ENCODE measurements around the gene ABCD1. TPM values are rescaled to one million over a fixed set of nuclear protein-coding genes. Genes with fewer than 3 reads are reported as not detected.
"Not testable (repeated sequence)": the region's sequence is repeated elsewhere in the genome, so short reads cannot be mapped to it uniquely, and the experiment has no call there.

ABCD1 gene
- total and polyA plus RNA-seq, 3 experiments from 2014 or later, result 3.4 to 4.1 (median 3.9) TPM

DNA sequence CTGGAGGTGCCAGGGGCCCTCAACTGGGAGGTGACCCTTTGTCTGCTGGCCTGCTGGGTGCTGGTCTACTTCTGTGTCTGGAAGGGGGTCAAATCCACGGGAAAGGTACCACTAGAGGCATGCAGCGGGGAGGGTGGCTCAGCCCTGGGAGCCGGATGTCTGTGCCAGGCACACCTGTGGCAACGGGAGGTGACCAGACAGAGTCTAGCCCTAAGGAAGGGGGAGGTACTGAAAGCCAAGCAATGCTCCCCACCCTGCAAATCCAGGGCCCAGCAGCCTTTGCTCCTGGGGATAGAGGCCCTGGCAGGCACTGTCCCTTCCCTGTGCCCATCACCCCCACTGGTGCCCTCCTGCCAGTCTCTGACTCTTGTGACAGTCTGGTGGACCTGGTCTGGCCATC, 32.7 kb upstream of the ABCD1 start:
- Histone ChIP-seq H3K9me3 (ENCODE audit: low read length) (no peaks in the 10 kb centered on the region), H3K36me3 (ENCODE audit: insufficient read depth, low read length) (no peaks in the 10 kb centered on the region), H3K27me3 (ENCODE audit: insufficient read depth, low read length, poor library complexity, severe bottlenecking) (no peaks in the 10 kb centered on the region), H3K27ac (ENCODE audit: low read depth, low read length) (no peak overlapping the region), H3K4me3 (ENCODE audit: low read length) (no peak overlapping the region), H3K4me1 (ENCODE audit: insufficient read depth, low read length) (no peaks in the 10 kb centered on the region)
- POLR2A ChIA-PET, result no interaction called here
- CTCF ChIA-PET, result no interaction called here
- H3K27ac Mint-ChIP-seq, result no peak overlapping the region
- DNase-seq, result no peak
- no peaks in the 10 kb centered on the region for H3K9me3 Mint-ChIP-seq
- H3K27me3 Mint-ChIP-seq, result peaks cover 0 to 3% of the 10 kb centered on the region in 2 donors
- H3K36me3 Mint-ChIP-seq, result peaks cover 0 to 13% (median 0%) of the 10 kb centered on the region in 3 donors
- H3K4me1 Mint-ChIP-seq, result no peaks in the 10 kb centered on the region
- no peak overlapping the region for H3K4me3 Mint-ChIP-seq

DNA sequence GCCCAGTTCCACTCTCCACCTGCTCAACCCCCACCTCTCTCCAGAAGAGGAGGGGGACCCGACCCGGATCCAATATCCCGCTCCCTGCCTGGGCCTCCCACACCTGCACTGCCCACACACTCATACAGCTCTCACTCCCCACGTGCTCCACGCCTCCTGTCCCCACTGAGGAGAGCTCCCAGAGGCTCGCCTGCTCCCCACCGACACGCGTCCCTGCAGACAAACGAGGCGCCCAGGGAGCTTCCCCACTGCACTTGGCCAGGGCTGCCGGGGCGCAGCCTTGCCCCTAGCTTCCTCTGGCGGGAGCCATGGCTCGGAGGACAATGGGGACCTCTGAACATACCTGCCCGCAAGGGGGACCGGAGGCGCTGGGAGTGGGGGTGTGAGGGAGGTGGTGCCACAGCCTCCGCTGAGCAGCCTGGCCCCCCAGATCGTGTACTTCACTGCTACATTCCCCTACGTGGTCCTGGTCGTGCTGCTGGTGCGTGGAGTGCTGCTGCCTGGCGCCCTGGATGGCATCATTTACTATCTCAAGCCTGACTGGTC, 32.0 kb upstream of the ABCD1 start:
- DNase-seq, result no peak
- Mint-ChIP-seq H3K4me3 (no peak overlapping the region), H3K36me3 (peaks cover 0 to 20% (median 0%) of the 10 kb centered on the region in 3 donors), H3K4me1 (no peaks in the 10 kb centered on the region), H3K27ac (peak overlapping the region in 1 of 8 donors; percentile 47), H3K9me3 (no peaks in the 10 kb centered on the region), H3K27me3 (peaks cover 0 to 4% of the 10 kb centered on the region in 2 donors)
- no peaks in the 10 kb centered on the region for H3K27me3 ChIP-seq (ENCODE audit: insufficient read depth, low read length, poor library complexity, severe bottlenecking)
- ChIA-PET POLR2A (no interaction called here), CTCF (no interaction called here)
- H3K4me1 ChIP-seq (ENCODE audit: insufficient read depth, low read length), result no peaks in the 10 kb centered on the region
- H3K36me3 ChIP-seq (ENCODE audit: insufficient read depth, low read length), result no peaks in the 10 kb centered on the region
- no peak overlapping the region for H3K27ac ChIP-seq (ENCODE audit: low read depth, low read length)
- H3K4me3 ChIP-seq (ENCODE audit: low read length), result no peak overlapping the region
- no peaks in the 10 kb centered on the region for H3K9me3 ChIP-seq (ENCODE audit: low read length)

- Histone ChIP-seq H3K9me3 (ENCODE audit: low read length) (no peaks in the 10 kb centered on the region), H3K4me1 (ENCODE audit: insufficient read depth, low read length) (no peaks in the 10 kb centered on the region), H3K27ac (ENCODE audit: low read depth, low read length) (no peak overlapping the region), H3K4me3 (ENCODE audit: low read length) (no peak overlapping the region), H3K36me3 (ENCODE audit: insufficient read depth, low read length) (no peaks in the 10 kb centered on the region), H3K27me3 (ENCODE audit: insufficient read depth, low read length, poor library complexity, severe bottlenecking) (no peaks in the 10 kb centered on the region)
- DNase-seq, result no peak
- H3K4me3 Mint-ChIP-seq, result no peak overlapping the region
- H3K36me3 Mint-ChIP-seq, result peaks cover 0 to 26% (median 0%) of the 10 kb centered on the region in 3 donors
- POLR2A ChIA-PET, result no interaction called here
- H3K27me3 Mint-ChIP-seq, result peaks cover 0 to 5% of the 10 kb centered on the region in 2 donors
- H3K9me3 Mint-ChIP-seq, result no peaks in the 10 kb centered on the region
- H3K27ac Mint-ChIP-seq, result peak overlapping the region in 2 of 8 donors; percentile 60 to 84
- H3K4me1 Mint-ChIP-seq, result no peaks in the 10 kb centered on the region
- CTCF ChIA-PET, result no interaction called here
Observed at GRCh38 chrX:153693216-153694086, 31.2 kb upstream of the ABCD1 start.

DNA sequence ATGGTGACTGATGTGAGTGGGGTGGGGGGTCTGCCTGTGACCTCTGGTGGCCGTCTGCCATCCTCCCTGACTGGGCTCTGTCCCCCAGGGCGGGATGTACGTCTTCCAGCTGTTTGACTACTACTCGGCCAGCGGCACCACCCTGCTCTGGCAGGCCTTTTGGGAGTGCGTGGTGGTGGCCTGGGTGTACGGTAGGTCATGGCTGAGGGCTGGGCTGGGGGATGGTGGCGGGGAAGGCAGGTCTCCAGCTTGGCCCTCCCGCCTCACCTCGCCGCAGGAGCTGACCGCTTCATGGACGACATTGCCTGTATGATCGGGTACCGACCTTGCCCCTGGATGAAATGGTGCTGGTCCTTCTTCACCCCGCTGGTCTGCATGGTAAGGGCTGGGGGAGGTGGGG, 30.4 kb upstream of the ABCD1 start:
- H3K4me3 ChIP-seq (ENCODE audit: low read length); H3K36me3 ChIP-seq (ENCODE audit: insufficient read depth, low read length); POLR2A ChIA-PET; H3K27ac ChIP-seq (ENCODE audit: low read depth, low read length); DNase-seq; H3K9me3 Mint-ChIP-seq; H3K27ac Mint-ChIP-seq; H3K9me3 ChIP-seq (ENCODE audit: low read length); H3K27me3 ChIP-seq (ENCODE audit: insufficient read depth, low read length, poor library complexity, severe bottlenecking); H3K4me1 ChIP-seq (ENCODE audit: insufficient read depth, low read length); H3K4me1 Mint-ChIP-seq; CTCF ChIA-PET; H3K27me3 Mint-ChIP-seq; H3K4me3 Mint-ChIP-seq: not testable (repeated sequence)
- H3K36me3 Mint-ChIP-seq, result peaks cover 0 to 31% (median 0%) of the 10 kb centered on the region in 3 donors

GRCh38 chrX:153694687-153695270, 29.9 kb upstream of the ABCD1 start:
- H3K27me3 Mint-ChIP-seq, result peaks cover 0 to 5% of the 10 kb centered on the region in 2 donors
- POLR2A ChIA-PET, result no interaction called here
- H3K36me3 Mint-ChIP-seq, result peaks cover 0 to 32% (median 0%) of the 10 kb centered on the region in 3 donors
- Histone ChIP-seq H3K27me3 (ENCODE audit: insufficient read depth, low read length, poor library complexity, severe bottlenecking) (no peaks in the 10 kb centered on the region), H3K4me3 (ENCODE audit: low read length) (no peak overlapping the region), H3K9me3 (ENCODE audit: low read length) (no peaks in the 10 kb centered on the region), H3K4me1 (ENCODE audit: insufficient read depth, low read length) (no peaks in the 10 kb centered on the region), H3K36me3 (ENCODE audit: insufficient read depth, low read length) (no peaks in the 10 kb centered on the region), H3K27ac (ENCODE audit: low read depth, low read length) (no peak overlapping the region)
- CTCF ChIA-PET, result no interaction called here
- no peak for DNase-seq
- H3K4me3 Mint-ChIP-seq, result no peak overlapping the region
- H3K4me1 Mint-ChIP-seq, result no peaks in the 10 kb centered on the region
- no peak overlapping the region for H3K27ac Mint-ChIP-seq
- no peaks in the 10 kb centered on the region for H3K9me3 Mint-ChIP-seq

DNA sequence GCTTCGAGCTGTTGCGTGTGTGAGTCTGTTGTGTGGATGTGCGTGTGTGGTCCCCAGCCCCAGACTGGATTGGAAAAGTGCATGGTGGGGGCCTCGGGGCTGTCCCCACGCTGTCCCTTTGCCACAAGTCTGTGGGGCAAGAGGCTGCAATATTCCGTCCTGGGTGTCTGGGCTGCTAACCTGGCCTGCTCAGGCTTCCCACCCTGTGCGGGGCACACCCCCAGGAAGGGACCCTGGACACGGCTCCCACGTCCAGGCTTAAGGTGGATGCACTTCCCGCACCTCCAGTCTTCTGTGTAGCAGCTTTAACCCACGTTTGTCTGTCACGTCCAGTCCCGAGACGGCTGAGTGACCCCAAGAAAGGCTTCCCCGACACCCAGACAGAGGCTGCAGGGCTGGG, 28.6 kb upstream of the ABCD1 start:
- H3K4me1 Mint-ChIP-seq, result no peaks in the 10 kb centered on the region
- Histone ChIP-seq H3K36me3 (ENCODE audit: insufficient read depth, low read length) (no peaks in the 10 kb centered on the region), H3K9me3 (ENCODE audit: low read length) (no peaks in the 10 kb centered on the region), H3K27me3 (ENCODE audit: insufficient read depth, low read length, poor library complexity, severe bottlenecking) (no peaks in the 10 kb centered on the region), H3K4me3 (ENCODE audit: low read length) (no peak overlapping the region), H3K27ac (ENCODE audit: low read depth, low read length) (no peak overlapping the region), H3K4me1 (ENCODE audit: insufficient read depth, low read length) (no peaks in the 10 kb centered on the region)
- peaks cover 0 to 5% of the 10 kb centered on the region in 2 donors for H3K27me3 Mint-ChIP-seq
- peaks cover 0 to 40% (median 0%) of the 10 kb centered on the region in 3 donors for H3K36me3 Mint-ChIP-seq
- CTCF ChIA-PET, result no interaction called here
- no peak for DNase-seq
- peak overlapping the region in 1 of 8 donors; percentile 47 for H3K27ac Mint-ChIP-seq
- POLR2A ChIA-PET, result no interaction called here
- H3K4me3 Mint-ChIP-seq, result no peak overlapping the region
- H3K9me3 Mint-ChIP-seq, result no peaks in the 10 kb centered on the region

DNA sequence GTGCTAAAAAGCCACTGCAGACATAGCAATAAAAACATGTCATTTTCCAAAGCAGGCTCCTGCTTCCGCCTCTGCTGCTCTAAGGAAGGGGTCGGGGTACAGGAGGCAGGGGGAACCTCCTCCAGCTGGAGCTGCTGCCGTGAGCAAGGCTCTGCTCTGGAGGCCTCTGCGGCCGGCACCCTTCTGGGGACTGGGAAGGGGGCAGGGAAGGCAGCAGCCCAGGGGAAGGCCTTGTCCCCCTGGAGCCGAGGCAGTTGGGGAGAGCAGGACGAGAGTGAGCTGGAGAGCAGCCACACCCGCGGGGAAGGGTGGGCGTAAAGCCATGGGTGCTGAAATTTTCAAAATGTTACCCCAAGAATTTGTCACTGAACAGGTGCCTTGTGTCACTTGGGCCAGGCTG, 28.1 kb upstream of the ABCD1 start:
- DNase-seq; POLR2A ChIA-PET; CTCF ChIA-PET; H3K4me1 Mint-ChIP-seq; H3K9me3 Mint-ChIP-seq; H3K27ac ChIP-seq (ENCODE audit: low read depth, low read length); H3K4me3 Mint-ChIP-seq; H3K4me1 ChIP-seq (ENCODE audit: insufficient read depth, low read length); H3K27me3 ChIP-seq (ENCODE audit: insufficient read depth, low read length, poor library complexity, severe bottlenecking); H3K9me3 ChIP-seq (ENCODE audit: low read length); H3K27me3 Mint-ChIP-seq; H3K36me3 ChIP-seq (ENCODE audit: insufficient read depth, low read length); H3K4me3 ChIP-seq (ENCODE audit: low read length): not testable (repeated sequence)
- Mint-ChIP-seq H3K27ac (peak overlapping the region in 2 of 8 donors; percentile 47 to 57), H3K36me3 (peaks cover 0 to 44% (median 0%) of the 10 kb centered on the region in 3 donors)

DNA sequence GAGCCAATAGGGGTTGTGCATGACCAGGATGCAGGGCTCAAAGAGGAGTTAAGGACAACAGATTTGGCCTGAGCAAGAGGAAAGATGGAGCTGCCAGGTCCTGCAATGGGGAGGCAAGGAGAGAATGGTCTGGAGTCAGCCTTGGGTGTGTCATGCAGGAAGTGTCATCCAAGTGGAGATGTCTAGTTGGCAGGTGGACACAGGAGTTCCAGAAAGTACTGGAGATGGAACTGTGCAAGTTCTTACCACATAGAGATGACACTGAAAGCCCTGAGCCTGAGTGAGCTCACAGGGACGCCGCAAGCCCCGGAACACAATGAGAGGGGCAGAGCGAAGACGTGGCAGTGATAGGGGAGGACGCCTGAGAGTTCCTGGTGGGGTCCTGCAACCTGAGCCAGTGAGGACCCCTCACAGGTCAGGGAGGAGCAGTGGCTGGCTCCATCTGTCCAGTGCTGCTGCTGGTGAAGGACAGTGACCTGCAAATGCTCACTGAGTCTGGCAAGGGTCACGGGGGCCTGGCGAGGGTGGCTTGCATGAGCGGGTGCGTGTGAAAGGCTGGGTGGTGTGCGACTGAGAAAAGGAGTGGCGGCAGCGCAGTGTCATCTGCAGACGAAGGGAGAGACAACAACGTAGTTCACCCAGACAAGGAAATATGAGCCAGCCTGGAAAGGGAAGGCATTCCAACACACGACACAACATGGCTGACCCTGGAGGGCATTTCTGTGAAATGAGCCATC, 27.5 kb upstream of the ABCD1 start:
- POLR2A ChIA-PET; H3K4me3 ChIP-seq (ENCODE audit: low read length); H3K4me1 ChIP-seq (ENCODE audit: insufficient read depth, low read length); CTCF ChIA-PET; H3K27me3 ChIP-seq (ENCODE audit: insufficient read depth, low read length, poor library complexity, severe bottlenecking); H3K4me3 Mint-ChIP-seq; H3K27ac ChIP-seq (ENCODE audit: low read depth, low read length); H3K36me3 ChIP-seq (ENCODE audit: insufficient read depth, low read length); H3K9me3 Mint-ChIP-seq; DNase-seq; H3K4me1 Mint-ChIP-seq; H3K27me3 Mint-ChIP-seq; H3K9me3 ChIP-seq (ENCODE audit: low read length): not testable (repeated sequence)
- Mint-ChIP-seq H3K36me3 (peaks cover 0 to 49% (median 0%) of the 10 kb centered on the region in 3 donors), H3K27ac (peak overlapping the region in 1 of 8 donors; percentile 57)
